ENCODE measurements around the gene RACGAP1. TPM values are rescaled to one million over a fixed set of nuclear protein-coding genes. Genes with fewer than 3 reads are reported as not detected.

The RACGAP1 gene
- total and polyA plus RNA-seq, 2 of the 8 experiments (the other 6 are each of a cell fraction or from before 2014, with no cell fraction given) = 18.0 to 66.3 TPM

GRCh38 chr12:49947593-49948226, 77.6 kb downstream of the RACGAP1 start (continued):
- no peak for TF ChIP-seq SIRT6 (IDR thresholded peaks at IDR 0.05; ENCODE audit: low read length)
- TF ChIP-seq TEAD4 (IDR thresholded peaks at IDR 0.05; ENCODE audit: low read depth, low read length) = no peak
- no peak for TF ChIP-seq CBX8 (IDR thresholded peaks at IDR 0.05; ENCODE audit: borderline replicate concordance, low read depth, low read length)
- no peak for TF ChIP-seq GTF2F1 (IDR thresholded peaks at IDR 0.05; ENCODE audit: borderline replicate concordance, low read depth, low read length)
